Stomach smooth muscle (tissue), 2 donors: ENCODE measurements around the gene CAV3.
"Not testable (repeated sequence)": the region's sequence is repeated elsewhere in the genome, so short reads cannot be mapped to it uniquely, and the experiment has no call there.

ENCODE experiments used
- H3K27ac ChIP-seq: one replicate; pipeline ENCODE4 v1.7.0; 2013; ENCODE audit warnings: mild to moderate bottlenecking, low read length, inconsistent platforms
- H3K27me3 ChIP-seq, 2 donors: one replicate each; pipeline ENCODE4 v1.7.0; 2013; ENCODE audit warnings: low read length in 2 of 2; ENCODE audit not compliant: insufficient read depth in 2 of 2, control insufficient read depth in 1 of 2
- H3K36me3 ChIP-seq, 2 donors: one replicate each; pipeline ENCODE4 v1.7.0; 2013; ENCODE audit warnings: low read length in 2 of 2; ENCODE audit not compliant: control insufficient read depth in 2 of 2, insufficient read depth in 2 of 2
- H3K4me1 ChIP-seq: one replicate; pipeline ENCODE4 v1.7.0; 2013; ENCODE audit warnings: low read length; ENCODE audit not compliant: control insufficient read depth, insufficient read depth
- H3K4me3 ChIP-seq, 2 donors: one replicate each; pipeline ENCODE4 v1.7.0; 2013; ENCODE audit warnings: low read length in 2 of 2
- H3K9ac ChIP-seq, 2 donors: one replicate each; pipeline ENCODE4 v1.7.0; 2013; ENCODE audit warnings: low read length in 2 of 2, mild to moderate bottlenecking in 1 of 2
- H3K9me3 ChIP-seq, 2 donors: one replicate each; pipeline ENCODE4 v1.7.0; 2013; ENCODE audit warnings: low read length in 2 of 2; ENCODE audit not compliant: control insufficient read depth in 2 of 2
- donor health status: healthy.
- donor health status: Pancreatic carcinoma.

Gene CAV3

DNA sequence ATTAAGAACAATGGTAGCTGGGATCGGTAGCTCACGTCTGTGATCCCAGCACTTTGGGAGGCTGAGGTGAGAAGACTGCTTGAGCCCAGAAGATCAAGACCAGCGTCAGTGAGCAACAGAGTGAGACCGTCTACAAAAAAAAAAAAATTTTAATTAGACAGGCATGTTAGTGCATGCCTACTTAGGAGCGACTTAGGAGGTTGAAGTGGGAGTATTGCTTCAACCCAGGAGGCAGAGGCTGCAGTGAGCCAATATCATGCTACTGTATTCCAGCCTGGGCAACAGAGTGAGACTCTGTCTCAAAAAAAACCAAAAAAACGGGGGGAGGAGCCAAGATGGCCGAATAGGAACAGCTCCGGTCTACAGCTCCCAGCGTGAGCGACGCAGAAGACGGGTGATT is 17.8 kb upstream of the CAV3 start:
- H3K36me3 ChIP-seq, H3K4me3 ChIP-seq, H3K9ac ChIP-seq, H3K4me1 ChIP-seq, H3K9me3 ChIP-seq, H3K27me3 ChIP-seq, H3K27ac ChIP-seq: not testable (repeated sequence)

DNA sequence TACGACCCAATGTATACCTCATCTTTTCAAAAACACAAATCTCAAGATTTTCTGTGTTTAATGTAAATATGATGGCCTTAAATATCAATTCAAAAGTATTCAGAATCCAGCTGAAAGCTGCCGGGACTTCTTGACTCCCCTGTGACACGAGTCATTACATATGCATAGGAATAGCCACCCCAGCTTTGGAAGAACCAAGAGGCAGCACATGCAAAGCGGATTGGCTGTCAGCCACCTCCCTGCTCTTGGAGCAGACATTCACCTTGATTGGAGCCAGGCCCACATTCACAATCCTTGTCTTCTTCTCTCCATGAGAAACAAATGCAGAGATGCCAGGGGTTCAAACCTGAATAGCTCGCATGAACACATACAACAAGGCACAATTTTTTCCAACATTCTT is 10.8 kb upstream of the CAV3 start:
- no peaks in the 10 kb centered on the region for H3K27me3 ChIP-seq
- H3K27ac ChIP-seq: no peak overlapping the region
- no peak overlapping the region for H3K4me3 ChIP-seq
- no peaks in the 10 kb centered on the region for H3K4me1 ChIP-seq
- no peak overlapping the region for H3K9ac ChIP-seq
- H3K36me3 ChIP-seq: no peaks in the 10 kb centered on the region
- H3K9me3 ChIP-seq: peaks cover 5 to 7% of the 10 kb centered on the region in 2 donors

DNA sequence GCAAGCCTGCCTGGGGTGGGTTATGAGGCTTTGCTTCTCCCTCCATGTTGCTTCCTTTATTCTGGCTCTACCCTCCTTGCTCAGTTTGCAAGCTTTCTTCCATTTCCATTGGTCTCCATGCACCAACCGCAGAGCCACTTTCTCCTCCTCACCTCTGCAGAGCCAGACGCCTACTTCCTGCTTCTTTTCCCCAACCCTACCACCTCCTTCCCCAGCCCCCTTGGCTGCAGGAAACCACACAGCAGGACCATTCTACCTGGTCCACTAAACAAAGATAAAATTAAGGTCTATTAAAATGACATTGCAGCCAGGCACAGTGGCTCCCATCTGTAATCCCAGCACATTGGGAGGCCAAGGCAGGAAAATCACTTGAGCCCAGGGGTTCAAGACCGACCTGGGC is 10.0 kb upstream of the CAV3 start:
- Histone ChIP-seq H3K9ac (no peak overlapping the region), H3K27ac (no peak overlapping the region), H3K4me3 (no peak overlapping the region), H3K9me3 (peaks cover 5 to 7% of the 10 kb centered on the region in 2 donors), H3K4me1 (no peaks in the 10 kb centered on the region), H3K36me3 (no peaks in the 10 kb centered on the region), H3K27me3 (no peaks in the 10 kb centered on the region)

DNA sequence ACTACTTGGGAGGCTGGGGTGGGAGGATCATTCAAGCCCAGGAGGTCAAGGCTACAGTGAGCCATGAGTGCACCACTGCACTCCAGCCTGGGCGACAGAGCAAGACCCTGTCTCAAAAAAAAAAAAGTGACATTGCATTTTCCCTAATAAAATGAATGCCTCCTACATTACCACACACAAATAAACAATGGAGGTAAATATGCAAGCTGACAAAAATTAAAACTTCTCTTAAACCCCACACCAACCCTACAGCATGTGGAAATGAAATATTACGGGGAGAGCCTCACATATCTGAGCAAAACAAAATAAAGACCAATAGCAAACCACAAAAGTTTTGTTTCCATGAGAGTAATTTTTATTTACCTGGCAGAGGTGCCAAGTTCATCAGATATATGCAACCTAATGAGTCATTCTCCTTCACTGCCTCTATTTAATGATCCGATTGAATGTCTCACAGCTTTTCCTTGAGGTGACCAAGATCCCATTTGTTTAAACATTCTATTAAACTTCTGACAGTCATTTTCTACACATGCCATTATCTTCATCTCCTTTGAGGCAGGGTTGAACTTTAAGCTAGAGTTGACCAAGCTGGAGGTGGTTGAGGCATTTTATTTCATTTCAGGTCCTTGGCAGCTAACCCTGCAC is 9.4 kb upstream of the CAV3 start:
- no peak overlapping the region for H3K9ac ChIP-seq
- H3K4me3 ChIP-seq: no peak overlapping the region
- H3K36me3 ChIP-seq: no peaks in the 10 kb centered on the region
- H3K27me3 ChIP-seq: no peaks in the 10 kb centered on the region
- H3K9me3 ChIP-seq: peaks cover 5 to 7% of the 10 kb centered on the region in 2 donors
- no peak overlapping the region for H3K27ac ChIP-seq
- no peaks in the 10 kb centered on the region for H3K4me1 ChIP-seq

DNA sequence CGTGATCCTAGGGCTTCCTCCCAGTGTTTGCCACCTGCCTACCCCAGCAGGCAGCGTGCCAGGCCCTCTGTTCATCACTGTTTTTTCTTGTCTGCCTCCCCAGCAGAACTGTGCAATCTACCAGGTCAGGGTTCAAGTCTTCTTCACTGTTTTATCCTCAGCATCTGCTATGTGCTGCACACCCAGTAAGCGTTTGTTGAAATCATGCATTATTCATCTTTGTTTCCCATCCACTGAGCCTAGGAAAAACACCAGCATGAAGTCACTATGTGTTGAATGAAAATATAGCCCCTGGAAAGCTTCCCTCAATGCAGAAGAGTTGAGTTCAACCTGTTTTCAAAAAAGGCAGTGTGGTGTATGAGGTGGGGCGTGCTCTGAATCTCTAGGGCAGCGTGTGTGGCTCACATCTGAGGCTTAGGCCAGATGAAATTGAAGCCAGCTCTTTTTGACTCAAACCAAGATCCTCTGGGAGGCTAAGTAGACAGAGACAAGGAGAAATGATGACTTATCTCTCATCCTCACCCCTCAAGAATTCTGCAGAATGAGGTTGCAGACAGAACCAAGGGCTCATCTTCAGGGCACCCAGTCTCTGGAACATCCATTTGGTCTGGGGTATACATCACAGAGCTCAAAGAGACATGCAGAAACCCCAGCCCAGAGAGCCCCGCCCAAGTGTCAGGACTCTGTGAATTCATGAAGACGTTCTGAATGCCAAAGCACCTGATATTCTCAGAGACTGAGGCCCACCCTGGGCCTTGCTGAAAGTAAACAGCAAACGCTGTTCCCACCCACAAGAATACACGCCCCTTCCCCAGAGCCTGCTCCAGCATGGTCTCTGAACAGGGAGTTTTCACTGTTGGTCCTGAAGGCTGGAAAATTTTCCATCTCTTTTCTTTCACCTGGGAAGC is 5.7 kb upstream of the CAV3 start:
- Histone ChIP-seq H3K27me3 (no peaks in the 10 kb centered on the region), H3K9ac (no peak overlapping the region), H3K4me3 (no peak overlapping the region), H3K4me1 (no peaks in the 10 kb centered on the region), H3K36me3 (no peaks in the 10 kb centered on the region), H3K27ac (no peak overlapping the region), H3K9me3 (peaks cover 5 to 7% of the 10 kb centered on the region in 2 donors)

DNA sequence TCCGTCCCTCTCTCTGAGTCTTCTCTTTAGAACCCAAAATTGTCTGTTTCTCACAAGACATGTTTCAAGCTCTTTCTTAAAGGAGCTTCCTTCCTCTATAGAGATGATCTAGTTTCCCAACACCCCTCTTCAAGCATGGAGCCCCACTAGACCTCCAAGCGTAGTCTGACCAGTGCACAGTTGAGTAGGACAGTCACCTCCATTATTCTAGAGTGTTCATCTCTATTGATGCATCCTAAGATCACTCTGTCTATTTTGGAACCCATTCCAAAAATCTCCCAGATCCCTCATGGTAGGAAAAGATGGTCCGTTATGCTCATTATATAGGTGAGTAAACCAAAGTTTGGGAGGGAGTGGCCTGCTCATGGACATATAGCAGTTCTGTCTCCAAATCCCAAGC is 4.1 kb upstream of the CAV3 start:
- Histone ChIP-seq H3K9me3 (peaks cover 5 to 7% of the 10 kb centered on the region in 2 donors), H3K27me3 (no peaks in the 10 kb centered on the region), H3K9ac (no peak overlapping the region), H3K4me1 (no peaks in the 10 kb centered on the region), H3K27ac (no peak overlapping the region), H3K36me3 (no peaks in the 10 kb centered on the region), H3K4me3 (no peak overlapping the region)

DNA sequence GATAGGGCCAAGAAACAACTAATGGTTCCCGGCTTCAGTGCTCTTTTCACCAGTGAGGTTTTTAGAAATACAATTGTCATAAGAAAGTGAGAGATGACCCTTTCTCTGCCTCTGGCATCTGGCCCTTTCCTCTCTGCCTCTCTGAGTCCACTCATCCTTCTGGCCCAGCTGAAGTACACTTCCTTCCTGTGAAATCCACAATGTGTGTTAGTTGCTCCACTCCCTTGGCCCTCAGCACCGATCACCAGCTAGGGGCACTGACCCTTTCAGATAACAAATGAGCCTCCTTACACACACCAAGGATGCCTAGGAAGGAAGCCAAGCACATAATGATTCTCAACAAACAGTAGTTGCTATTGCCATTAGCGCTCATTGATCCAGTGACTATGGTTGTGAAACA is 2.9 kb upstream of the CAV3 start:
- Histone ChIP-seq H3K27me3 (no peaks in the 10 kb centered on the region), H3K4me3 (no peak overlapping the region), H3K9me3 (peaks cover 4 to 7% of the 10 kb centered on the region in 2 donors), H3K27ac (no peak overlapping the region), H3K9ac (no peak overlapping the region), H3K4me1 (no peaks in the 10 kb centered on the region), H3K36me3 (no peaks in the 10 kb centered on the region)

DNA sequence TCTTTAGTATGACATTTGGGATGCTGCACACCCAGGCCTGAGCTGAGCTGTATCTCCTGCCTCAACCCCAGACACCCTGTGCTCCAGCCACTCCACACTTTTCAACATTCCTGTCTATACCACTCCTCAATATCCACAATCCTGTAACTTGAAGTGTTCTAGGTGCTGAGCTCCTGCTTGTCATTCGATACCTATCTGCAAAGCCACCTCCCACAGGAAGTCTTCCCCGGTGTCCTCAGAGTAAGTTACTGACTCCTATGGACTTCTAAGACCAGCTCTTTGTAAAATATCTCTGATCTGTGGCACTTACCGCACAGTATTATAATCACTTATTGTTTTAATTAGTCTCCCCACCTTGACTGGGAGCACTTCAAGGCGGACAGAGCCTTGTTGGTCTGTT is 1.2 kb upstream of the CAV3 start:
- Histone ChIP-seq H3K9me3 (no peaks in the 10 kb centered on the region), H3K27ac (no peak overlapping the region), H3K4me3 (no peak overlapping the region), H3K27me3 (no peaks in the 10 kb centered on the region), H3K36me3 (no peaks in the 10 kb centered on the region), H3K4me1 (no peaks in the 10 kb centered on the region), H3K9ac (no peak overlapping the region)

DNA sequence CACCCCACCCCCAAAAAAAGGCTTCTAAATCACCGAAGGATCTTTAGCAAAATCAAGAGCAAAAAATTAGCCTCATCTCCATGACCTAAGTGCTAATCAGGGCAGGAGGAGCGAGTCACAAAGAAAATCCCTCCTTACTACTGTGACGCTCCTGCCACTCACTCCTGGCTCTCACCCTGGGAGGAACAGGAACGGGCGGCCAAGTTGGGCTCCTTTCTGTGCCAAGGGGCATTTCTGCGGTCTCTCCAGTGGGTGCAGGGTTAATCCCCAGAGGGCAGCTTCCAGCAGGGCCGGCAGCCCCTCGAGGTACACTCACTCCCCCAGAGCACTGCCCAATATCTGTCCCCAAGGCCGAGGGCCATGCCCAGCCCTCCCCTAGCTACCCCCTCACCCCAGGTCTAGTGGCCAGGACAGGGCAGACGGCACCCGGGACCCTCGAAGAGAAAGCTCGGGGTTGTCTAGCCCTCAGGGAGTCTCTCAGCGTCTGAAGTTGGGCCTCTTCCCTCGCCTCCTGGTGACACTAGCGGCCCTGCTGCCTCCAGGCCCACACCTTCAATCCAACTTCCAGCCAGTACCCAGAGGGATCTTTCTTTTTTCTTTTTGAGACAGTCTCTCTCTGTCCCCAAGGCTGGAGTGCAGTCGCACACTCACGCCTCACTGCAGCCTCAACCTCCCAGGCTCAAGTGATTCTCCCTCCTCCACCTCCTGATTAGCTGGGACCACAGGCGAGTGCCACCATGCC is 706 bp downstream of the CAV3 start:
- H3K4me1 ChIP-seq: no peaks in the 10 kb centered on the region
- no peaks in the 10 kb centered on the region for H3K9me3 ChIP-seq
- H3K27ac ChIP-seq: no peak overlapping the region
- no peak overlapping the region for H3K9ac ChIP-seq
- no peaks in the 10 kb centered on the region for H3K27me3 ChIP-seq
- no peaks in the 10 kb centered on the region for H3K36me3 ChIP-seq
- H3K4me3 ChIP-seq: no peak overlapping the region

DNA sequence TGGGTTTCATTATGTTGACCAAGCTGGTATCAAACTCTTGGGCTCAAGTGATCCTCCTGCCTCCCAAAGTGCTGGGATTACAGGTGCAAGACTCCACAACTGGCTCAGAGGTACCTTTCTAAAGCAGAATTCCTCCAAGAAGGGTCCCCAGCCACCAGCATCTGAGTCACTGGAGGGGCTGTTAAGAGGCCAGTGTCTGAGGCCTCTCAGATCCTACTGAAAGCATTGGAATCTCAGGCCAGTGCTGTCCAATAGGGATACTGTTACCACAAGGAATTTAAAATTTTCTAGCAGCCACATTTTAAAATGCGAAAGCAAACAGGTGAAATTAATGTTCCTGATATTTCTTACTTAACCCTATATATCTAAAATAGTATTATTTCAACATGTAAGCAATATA is 1.3 kb downstream of the CAV3 start:
- H3K36me3 ChIP-seq: no peaks in the 10 kb centered on the region
- no peaks in the 10 kb centered on the region for H3K9me3 ChIP-seq
- no peaks in the 10 kb centered on the region for H3K27me3 ChIP-seq
- no peak overlapping the region for H3K27ac ChIP-seq
- H3K4me1 ChIP-seq: no peaks in the 10 kb centered on the region
- no peak overlapping the region for H3K9ac ChIP-seq
- no peak overlapping the region for H3K4me3 ChIP-seq
